ENCODE measurements around the gene ARSB.

GRCh38 chr5:78757269-78758053 is 227.6 kb downstream of the ARSB start:
- TF ChIP-seq EZH2 (IDR thresholded peaks at IDR 0.05; ENCODE audit: borderline replicate concordance, insufficient read depth, low read depth, low read length, poor library complexity, severe bottlenecking) (no peak), CTCF (IDR thresholded peaks at IDR 0.05) (no peak)
